Immature natural killer cell (primary cell): ENCODE data around the gene SELENOM. TPM values are rescaled to one million over a fixed set of nuclear protein-coding genes. Genes with fewer than 3 reads are reported as not detected.

Experiments used
- DNase-seq, 3 donors: peaks; one replicate each; pipeline ENCODE4 v3.0.0; 2022; ENCODE audit warnings: mixed read lengths in 1 of 3
- H3K27ac Mint-ChIP-seq, 6 donors: one replicate each; pipeline ENCODE4 v1.8.0; 2020; ENCODE audit warnings: mixed read lengths in 6 of 6, mild to moderate bottlenecking in 5 of 6, inconsistent platforms in 4 of 6, moderate library complexity in 3 of 6
- H3K27me3 Mint-ChIP-seq, 3 donors: one replicate each; pipeline ENCODE4 v1.8.0; 2020 to 2021; ENCODE audit warnings: low read depth in 3 of 3, mild to moderate bottlenecking in 3 of 3, mixed read lengths in 3 of 3, moderate library complexity in 3 of 3, inconsistent platforms in 1 of 3
- H3K36me3 Mint-ChIP-seq, 3 donors: one replicate each; pipeline ENCODE4 v1.8.0; 2020; ENCODE audit warnings: mixed read lengths in 3 of 3, inconsistent platforms in 2 of 3, mild to moderate bottlenecking in 2 of 3
- H3K4me1 Mint-ChIP-seq, 2 donors: one replicate each; pipeline ENCODE4 v1.8.0; 2020; ENCODE audit warnings: inconsistent platforms in 2 of 2, mild to moderate bottlenecking in 2 of 2, mixed read lengths in 2 of 2, moderate library complexity in 1 of 2
- H3K4me3 Mint-ChIP-seq, 5 donors: one replicate each; pipeline ENCODE4 v1.8.0; 2020; ENCODE audit warnings: mild to moderate bottlenecking in 5 of 5, mixed read lengths in 5 of 5, inconsistent platforms in 3 of 5, moderate library complexity in 3 of 5
- H3K9me3 Mint-ChIP-seq, 6 donors: one replicate each; pipeline ENCODE4 v1.8.0; 2020; ENCODE audit warnings: mild to moderate bottlenecking in 6 of 6, mixed read lengths in 6 of 6, inconsistent platforms in 4 of 6, moderate library complexity in 3 of 6
- polyA plus RNA-seq, 3 donors: library from polyadenylated mRNA; unstranded; fragments of 300-500 nt; fragmentation: Illumina TruSeq; gene quantifications; one replicate each; pipeline ENCODE4 v1.2.3, GENCODE V29; 2021

The SELENOM gene
- polyA plus RNA-seq, 3 donors from 2014 or later, result 24.1 to 51.0 (median 33.5) TPM

DNA sequence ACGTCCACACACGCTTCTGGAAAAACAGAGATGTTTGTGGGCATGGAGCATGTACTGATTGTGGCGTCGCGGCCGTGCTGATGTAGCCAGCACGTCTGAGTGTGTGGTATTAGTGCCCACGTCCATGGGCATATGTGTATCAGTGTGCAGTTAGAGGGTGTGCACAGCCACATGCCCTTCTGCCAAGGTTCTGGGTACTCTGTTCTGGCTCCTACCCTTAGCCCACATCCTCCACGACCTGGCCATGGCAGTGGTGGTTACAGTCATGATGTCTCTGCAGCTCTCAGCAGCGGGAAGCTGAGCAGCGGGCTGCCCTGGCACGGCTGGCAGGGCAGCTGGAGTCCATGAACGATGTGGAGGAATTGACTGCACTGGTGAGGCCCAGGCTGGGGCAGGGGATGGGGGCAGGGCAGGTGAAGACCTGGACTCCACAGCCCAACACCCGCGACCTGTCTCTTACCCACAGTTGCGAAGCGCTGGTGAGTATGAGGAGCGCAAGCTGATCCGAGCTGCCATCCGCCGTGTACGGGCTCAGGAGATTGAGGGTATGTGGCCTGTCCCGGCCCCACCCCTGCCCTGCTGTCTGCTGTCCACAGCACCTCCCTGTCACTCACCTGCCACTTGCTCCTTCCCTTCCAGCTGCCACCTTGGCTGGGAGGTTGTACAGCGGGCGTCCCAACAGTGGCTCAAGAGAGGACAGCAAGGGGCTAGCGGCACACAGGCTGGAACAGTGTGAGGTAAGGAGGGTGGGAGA lies 19.0 kb downstream of the SELENOM start:
- no peak for DNase-seq
- no peak overlapping the region for H3K4me3 Mint-ChIP-seq
- no peaks in the 10 kb centered on the region for H3K9me3 Mint-ChIP-seq
- peak overlapping the region in 1 of 6 donors; percentile 57 for H3K27ac Mint-ChIP-seq
- H3K36me3 Mint-ChIP-seq, result no peaks in the 10 kb centered on the region
- peaks cover 9 to 10% of the 10 kb centered on the region in 2 donors for H3K4me1 Mint-ChIP-seq
- H3K27me3 Mint-ChIP-seq, result no peaks in the 10 kb centered on the region

DNA sequence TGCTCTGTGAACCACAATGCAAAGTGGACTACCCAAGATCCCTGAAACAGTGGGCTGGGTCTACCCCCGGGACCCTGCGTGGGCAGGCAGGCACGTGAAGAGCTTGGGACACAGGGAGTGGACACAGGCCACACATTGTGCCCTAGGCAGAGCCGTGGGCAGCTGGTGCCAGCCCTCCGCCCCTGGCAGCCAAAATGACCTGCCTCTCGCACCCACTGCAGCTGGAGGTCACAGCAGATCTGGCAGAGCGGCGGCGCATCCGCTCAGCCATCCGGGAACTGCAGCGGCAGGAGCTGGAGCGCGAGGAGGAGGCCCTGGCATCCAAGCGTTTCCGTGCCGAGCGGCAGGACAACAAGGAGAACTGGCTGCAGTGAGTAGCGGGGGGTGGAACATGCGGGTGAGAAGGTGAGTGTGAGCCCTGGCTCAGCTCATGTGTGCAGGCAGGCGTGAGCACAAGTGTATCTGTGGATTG lies 19.6 kb downstream of the SELENOM start:
- Mint-ChIP-seq H3K4me3 (no peak overlapping the region), H3K36me3 (no peaks in the 10 kb centered on the region), H3K4me1 (peaks cover 10 to 13% of the 10 kb centered on the region in 2 donors), H3K27me3 (peaks cover 0 to 2% (median 0%) of the 10 kb centered on the region in 3 donors), H3K9me3 (no peaks in the 10 kb centered on the region), H3K27ac (no peak overlapping the region)
- DNase-seq, result no peak

DNA sequence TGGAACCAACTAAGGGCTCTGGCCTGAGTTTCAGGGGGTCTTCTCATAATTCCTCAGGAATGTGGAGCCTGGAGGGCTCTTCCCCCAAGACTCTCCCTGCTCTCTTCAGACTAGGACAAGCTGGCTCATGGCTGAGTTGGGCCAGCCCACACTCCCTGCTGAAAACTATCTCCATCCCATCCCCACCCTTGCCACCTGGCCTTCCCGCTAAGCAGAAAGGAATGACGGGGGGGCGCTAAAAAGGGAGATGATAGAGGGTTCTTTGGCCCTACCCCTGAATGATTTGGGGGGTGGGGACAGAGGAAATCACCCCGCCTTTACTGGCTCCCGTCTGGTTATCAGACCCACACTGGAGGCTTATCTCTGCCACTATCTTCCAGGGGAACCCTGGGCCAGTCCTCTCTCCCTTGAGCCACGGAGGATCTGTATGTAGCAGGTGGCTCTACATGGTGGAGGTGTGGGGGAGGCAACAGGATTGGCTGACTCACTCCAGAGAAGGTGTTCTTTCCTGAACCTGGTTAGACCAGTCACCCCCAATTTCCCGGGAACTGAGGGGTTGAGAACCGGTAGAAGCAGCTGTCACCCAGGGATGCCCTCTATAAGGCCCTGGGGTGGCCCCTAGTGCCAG lies 20.6 kb downstream of the SELENOM start:
- Mint-ChIP-seq H3K4me3 (peak overlapping the region in 2 of 5 donors; percentile 7 to 29), H3K27ac (no peak overlapping the region)

DNA sequence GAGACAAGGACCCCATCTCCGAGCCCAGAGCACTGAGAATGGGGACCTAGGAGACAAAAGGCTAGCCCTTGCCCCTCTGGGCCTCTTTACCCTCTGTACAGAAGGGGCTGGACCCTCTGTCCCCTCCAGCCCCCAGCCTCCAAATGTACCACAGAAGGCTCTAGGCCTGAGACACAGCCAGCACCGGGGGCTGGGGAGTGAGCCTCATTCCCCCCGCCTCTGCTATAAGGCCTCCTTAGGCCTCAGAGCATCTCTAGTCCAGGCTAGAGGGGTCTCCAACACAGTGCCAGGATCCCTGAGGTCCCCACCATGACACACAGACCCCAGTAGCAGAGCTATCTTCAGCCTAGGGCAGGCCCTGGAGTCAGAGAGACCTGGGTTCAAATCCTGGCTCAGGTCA lies 21.4 kb downstream of the SELENOM start:
- H3K4me3 Mint-ChIP-seq, result peak overlapping the region; percentile 26 to 81 (median 80)
- H3K27ac Mint-ChIP-seq, result no peak overlapping the region
- H3K4me1 Mint-ChIP-seq, result peaks cover 25% of the 10 kb centered on the region in 2 donors
- DNase-seq, result no peak
- H3K9me3 Mint-ChIP-seq, result no peaks in the 10 kb centered on the region
- no peaks in the 10 kb centered on the region for H3K36me3 Mint-ChIP-seq
- H3K27me3 Mint-ChIP-seq, result peaks cover 0 to 2% (median under 1%) of the 10 kb centered on the region in 3 donors

More for the DNA sequence above, 20.6 kb downstream of the SELENOM start:
- H3K36me3 Mint-ChIP-seq, result no peaks in the 10 kb centered on the region
- peaks cover 18 to 19% of the 10 kb centered on the region in 2 donors for H3K4me1 Mint-ChIP-seq
- H3K9me3 Mint-ChIP-seq, result no peaks in the 10 kb centered on the region
- no peak for DNase-seq
- H3K27me3 Mint-ChIP-seq, result peaks cover 0 to 2% (median 0%) of the 10 kb centered on the region in 3 donors

DNA sequence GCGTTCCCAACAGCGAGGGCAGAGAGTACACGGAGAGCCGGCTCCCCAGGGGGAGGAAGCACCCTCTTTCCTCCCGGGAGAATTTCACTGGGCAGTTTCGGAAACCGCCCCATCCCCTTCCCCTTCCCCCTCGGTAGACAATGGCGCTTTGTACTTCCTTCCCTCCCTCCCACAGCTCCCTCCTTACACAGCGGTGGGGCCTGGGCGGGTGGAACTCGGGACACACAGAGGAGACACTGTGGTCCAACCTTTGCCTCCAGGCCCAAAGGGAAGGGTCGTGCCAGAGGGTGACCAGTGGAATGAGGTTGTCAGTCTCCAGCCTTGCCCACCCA lies 21.9 kb downstream of the SELENOM start:
- peaks cover 29 to 30% of the 10 kb centered on the region in 2 donors for H3K4me1 Mint-ChIP-seq
- no peaks in the 10 kb centered on the region for H3K36me3 Mint-ChIP-seq
- DNase-seq, result no peak
- H3K4me3 Mint-ChIP-seq, result peak overlapping the region; percentile 75 to 84 (median 80)
- H3K9me3 Mint-ChIP-seq, result no peaks in the 10 kb centered on the region
- peaks cover 0 to 2% (median 2%) of the 10 kb centered on the region in 3 donors for H3K27me3 Mint-ChIP-seq
- peak overlapping the region; percentile 34 to 85 (median 70) for H3K27ac Mint-ChIP-seq

DNA sequence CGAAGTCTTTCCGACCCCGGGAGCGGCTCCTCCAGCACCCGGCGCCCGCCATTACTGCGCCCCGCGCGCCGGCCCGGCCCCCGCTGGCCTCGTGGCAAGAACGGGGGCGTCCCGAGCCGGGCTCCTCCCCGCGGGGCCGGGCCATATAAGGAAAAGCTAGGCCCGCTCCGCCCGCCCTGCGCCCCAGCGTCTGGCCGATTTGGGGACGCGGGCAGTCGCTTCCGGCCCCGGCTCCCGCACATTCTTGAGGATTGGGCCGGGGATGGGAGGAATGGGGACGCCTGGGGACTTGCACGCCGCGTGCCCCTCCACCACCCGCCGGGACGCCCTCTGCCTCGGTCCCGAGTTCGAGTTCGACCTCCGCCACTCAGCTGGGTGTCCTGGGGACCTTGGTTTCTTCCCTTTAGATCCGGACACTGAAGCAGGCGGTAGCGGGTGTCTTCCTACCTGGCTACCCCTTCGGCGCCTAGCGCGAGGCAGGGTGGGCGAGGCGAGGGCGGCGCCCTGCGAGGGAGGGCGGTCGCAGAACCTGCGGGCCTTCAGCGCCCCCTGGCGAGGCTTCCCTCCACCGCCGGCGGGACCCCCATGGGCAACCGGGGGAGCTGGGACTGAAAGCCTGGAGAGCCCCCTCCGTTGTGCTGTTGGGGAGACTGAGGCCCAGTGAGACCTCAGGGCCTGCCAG lies 22.4 kb downstream of the SELENOM start:
- H3K27ac Mint-ChIP-seq, result peak overlapping the region in 5 of 6 donors; percentile 34 to 85 (median 72)
- H3K27me3 Mint-ChIP-seq, result peaks cover 0 to 2% (median 2%) of the 10 kb centered on the region in 3 donors
- H3K36me3 Mint-ChIP-seq, result no peaks in the 10 kb centered on the region
- peak overlapping the region; percentile 75 to 84 (median 80) for H3K4me3 Mint-ChIP-seq
- peaks cover 30 to 31% of the 10 kb centered on the region in 2 donors for H3K4me1 Mint-ChIP-seq
- H3K9me3 Mint-ChIP-seq, result no peaks in the 10 kb centered on the region
- peak; percentile 80 to 85 (median 84) for DNase-seq

DNA sequence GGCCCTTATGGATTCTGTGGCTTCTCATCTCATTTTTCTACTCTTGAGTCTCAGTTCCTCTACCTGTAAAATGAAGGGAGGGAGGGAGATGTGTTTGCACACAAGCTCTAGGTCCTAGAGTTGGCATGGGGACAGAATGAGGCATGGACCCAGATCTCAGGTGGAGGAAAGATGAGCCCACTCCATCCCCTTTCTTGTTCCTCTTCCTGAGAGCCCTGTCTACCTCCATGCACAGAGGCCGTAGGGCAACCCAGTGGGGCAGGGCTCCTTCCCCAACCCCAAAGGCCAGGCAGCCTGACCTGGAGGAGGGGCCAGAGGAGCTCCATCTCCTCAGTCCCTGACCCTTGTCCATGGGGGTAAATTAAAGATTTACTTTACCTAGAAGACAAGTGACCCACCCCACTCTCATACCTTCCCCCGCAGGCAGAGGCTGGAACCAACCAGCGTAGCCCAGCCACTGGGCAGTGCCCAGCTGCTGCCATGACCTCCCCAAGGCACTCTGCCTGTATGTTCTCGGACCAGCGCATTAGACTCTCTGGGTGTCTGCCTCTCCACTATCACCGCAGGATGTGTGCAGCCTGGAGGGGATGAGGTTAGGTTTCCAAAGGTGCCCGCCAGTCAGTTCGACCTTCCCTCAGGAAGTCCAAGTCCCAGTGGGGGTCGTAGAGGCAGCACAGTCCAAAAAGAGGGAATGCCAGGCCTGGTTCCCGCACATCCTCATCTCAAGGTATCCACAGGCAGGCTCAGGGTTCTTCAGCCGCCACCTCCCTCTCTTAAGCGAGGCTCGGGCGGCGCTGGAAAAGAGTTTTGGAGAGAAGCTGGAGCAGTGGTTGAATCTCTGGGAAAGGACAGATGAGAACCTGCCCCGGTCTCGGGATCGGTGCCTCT lies 23.2 kb downstream of the SELENOM start:
- DNase-seq, result no peak
- peaks cover 30 to 31% of the 10 kb centered on the region in 2 donors for H3K4me1 Mint-ChIP-seq
- H3K27ac Mint-ChIP-seq, result peak overlapping the region in 5 of 6 donors; percentile 2 to 67 (median 36)
- no peaks in the 10 kb centered on the region for H3K36me3 Mint-ChIP-seq
- peaks cover 0 to 2% (median 2%) of the 10 kb centered on the region in 3 donors for H3K27me3 Mint-ChIP-seq
- H3K9me3 Mint-ChIP-seq, result no peaks in the 10 kb centered on the region
- H3K4me3 Mint-ChIP-seq, result peak overlapping the region; percentile 75 to 84 (median 80)

DNA sequence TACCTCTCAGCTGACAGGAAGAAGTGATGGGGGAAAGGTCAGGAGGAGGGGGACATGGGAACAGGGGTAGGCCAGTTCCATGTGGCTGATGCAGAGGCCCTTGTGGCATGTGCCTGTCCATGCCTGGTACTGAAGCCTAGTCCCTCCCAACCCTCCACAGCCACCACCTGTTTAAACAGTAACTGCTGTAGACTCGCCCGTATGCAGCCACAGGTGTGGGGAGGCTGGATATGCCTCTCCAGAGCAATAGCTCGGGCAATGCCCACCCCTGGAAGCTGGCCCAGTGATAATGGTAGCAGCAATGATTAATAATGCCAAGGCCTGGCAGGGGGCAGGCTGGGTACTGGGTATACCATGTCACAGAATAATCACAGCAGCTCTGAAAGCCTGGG lies 24.0 kb downstream of the SELENOM start:
- no peaks in the 10 kb centered on the region for H3K9me3 Mint-ChIP-seq
- no peak overlapping the region for H3K27ac Mint-ChIP-seq
- no peaks in the 10 kb centered on the region for H3K36me3 Mint-ChIP-seq
- DNase-seq, result no peak
- peaks cover 0 to 2% (median 2%) of the 10 kb centered on the region in 3 donors for H3K27me3 Mint-ChIP-seq
- peaks cover 30 to 31% of the 10 kb centered on the region in 2 donors for H3K4me1 Mint-ChIP-seq
- H3K4me3 Mint-ChIP-seq, result peak overlapping the region in 4 of 5 donors; percentile 14 to 81 (median 80)

DNA sequence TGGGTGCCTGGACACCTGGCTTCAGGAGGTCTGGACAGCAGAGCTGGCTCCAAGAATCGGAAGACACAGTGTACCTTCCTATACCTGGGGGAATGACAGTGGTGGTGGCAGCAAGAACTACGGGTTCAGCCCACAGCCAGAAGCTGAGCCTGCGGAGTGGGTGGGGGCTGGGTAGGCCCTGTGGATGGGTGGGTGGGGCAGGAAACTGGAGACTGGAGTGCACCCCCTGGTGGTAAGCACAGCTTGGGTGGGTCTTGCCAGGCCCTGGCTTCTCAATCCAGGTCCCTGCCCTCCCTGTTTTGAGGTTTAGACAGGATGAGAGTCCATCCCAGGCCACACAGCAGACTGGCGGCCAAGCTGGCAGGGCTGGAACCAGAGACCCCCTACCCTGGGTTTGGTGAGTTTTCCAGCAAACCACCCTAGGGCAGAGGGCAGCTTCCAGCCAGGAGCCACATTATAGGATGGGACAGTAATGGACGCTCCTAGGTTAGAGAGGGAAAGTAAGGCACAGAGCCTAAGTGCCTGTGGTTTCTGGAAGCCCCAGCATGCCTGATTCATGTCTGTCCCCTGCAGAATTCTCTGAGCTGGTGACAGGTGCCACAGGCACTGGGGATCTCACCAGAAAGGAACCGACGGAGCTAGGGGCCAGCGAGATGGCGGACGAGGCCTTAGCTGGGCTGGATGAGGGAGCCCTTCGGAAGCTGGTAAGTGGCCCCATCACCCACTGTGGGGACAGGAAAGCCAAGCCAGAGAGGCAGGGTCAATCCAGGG lies 24.6 kb downstream of the SELENOM start:
- peak in 1 of 3 donors; percentile 18 for DNase-seq
- H3K4me1 Mint-ChIP-seq, result peaks cover 30 to 31% of the 10 kb centered on the region in 2 donors
- H3K9me3 Mint-ChIP-seq, result no peaks in the 10 kb centered on the region

DNA sequence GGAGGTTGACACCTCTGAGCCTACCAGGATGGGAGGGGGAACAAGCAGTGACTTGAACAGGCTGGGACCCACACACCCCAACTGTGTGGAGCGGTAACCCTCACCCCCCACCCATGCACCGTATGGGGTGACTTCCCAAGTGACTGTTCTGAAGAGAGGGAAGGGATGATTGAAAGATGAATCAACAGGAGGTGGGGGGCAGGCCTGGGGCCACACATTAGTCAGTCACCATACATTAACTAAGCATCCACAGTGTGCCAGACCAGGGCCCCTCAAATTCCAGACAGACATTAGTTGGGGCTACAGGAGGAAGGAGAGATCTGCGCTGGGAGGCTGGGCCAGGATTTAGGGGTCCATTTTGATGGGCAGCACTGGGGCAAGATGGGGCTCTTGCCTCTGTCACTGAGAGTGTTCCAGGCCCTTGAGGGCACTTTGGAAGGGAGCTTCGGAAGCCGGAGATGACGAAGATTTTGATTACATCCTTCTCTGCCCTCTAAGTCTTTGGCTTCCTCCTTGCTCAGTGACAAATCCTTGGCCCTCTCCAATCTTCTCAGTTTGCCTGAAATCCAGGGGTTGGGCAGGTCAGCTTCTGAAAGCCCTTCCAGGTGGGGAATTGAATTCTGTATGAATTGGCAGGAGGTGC lies 25.3 kb downstream of the SELENOM start:
- Mint-ChIP-seq H3K4me1 (peaks cover 30 to 31% of the 10 kb centered on the region in 2 donors), H3K27me3 (peaks cover 0 to 2% (median 2%) of the 10 kb centered on the region in 3 donors), H3K4me3 (peak overlapping the region; percentile 53 to 89 (median 86)), H3K27ac (peak overlapping the region in 1 of 6 donors; percentile 8), H3K36me3 (no peaks in the 10 kb centered on the region), H3K9me3 (no peaks in the 10 kb centered on the region)
- no peak for DNase-seq

More for the DNA sequence above, 24.6 kb downstream of the SELENOM start:
- Mint-ChIP-seq H3K4me3 (peak overlapping the region; percentile 53 to 88 (median 80)), H3K27ac (no peak overlapping the region), H3K36me3 (no peaks in the 10 kb centered on the region), H3K27me3 (peaks cover 0 to 2% (median 2%) of the 10 kb centered on the region in 3 donors)

DNA sequence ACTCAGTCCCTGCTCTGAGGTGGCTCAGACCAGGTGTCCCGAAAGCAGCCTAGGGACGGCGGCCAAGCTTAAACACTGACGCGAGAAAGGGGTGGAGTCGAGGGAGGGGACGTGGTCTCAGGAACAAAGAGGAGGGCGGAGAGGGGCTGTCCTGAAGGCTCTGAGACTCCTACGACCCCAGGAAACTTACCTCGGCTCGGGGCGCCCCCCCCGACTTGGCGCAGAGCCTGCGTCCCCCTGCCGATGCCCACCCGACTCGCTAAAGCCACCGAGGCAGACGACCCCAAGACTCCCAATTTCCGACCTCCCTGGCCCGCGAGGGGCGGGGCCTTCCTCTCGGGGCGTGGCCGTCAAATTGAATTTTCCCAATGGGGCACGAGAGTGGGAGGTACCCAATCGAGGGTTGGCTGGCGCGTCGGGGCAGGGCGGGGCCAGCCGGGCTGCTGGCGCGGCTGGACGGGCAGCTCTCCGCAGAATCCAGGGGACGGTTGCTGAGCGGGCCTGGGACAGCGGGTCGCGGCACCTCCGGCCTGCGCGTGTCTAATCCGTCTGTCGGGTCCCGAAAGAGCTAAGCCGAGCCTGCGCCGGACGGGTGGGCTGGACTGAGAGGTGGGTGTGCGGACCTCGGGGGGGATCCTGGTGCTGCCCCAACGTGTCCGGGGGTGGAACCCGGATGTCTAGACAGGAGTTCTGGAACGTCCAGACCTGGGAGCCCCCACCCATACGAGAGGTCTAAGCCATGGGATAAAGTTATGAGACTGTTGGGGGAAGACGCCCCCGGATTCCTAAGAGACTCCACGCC lies 26.3 kb downstream of the SELENOM start, which contains the start of gene SMTN:
TSS of gene SMTN (plus strand) at position 471 of the 802 bp plus-strand sequence. CDS start 1,941 bp downstream, outside the sequence.
- peak within 1 kb of the TSS; percentile 80 to 89 (median 87) for H3K4me3 Mint-ChIP-seq

More for the DNA sequence above, 26.3 kb downstream of the SELENOM start, which contains the start of gene SMTN:
- H3K36me3 Mint-ChIP-seq, result no peaks in the 10 kb centered on the region
- peak within 1 kb of the TSS; percentile 23 to 82 (median 60) for H3K27ac Mint-ChIP-seq
- peak; percentile 87 to 89 (median 88) for DNase-seq
- H3K9me3 Mint-ChIP-seq, result no peaks in the 10 kb centered on the region
- peaks cover 30 to 31% of the 10 kb centered on the region in 2 donors for H3K4me1 Mint-ChIP-seq
- H3K27me3 Mint-ChIP-seq, result peaks cover 0 to 2% (median 2%) of the 10 kb centered on the region in 3 donors
